Measurements from ENCODE around the gene CPLANE1.
A peak's percentile ranks its signal among the peaks of the same experiment; 100 is the strongest.
"Not testable (repeated sequence)": the region's sequence is repeated elsewhere in the genome, so short reads cannot be mapped to it uniquely, and the experiment has no call there.

CPLANE1 gene

GRCh38 chr5:37248970-37249814 lies at the start of gene CPLANE1:
CPLANE1 (minus strand) TSS chr5:37249376; CDS start chr5:37247698, 1,678 bp downstream.
- DNase-seq = peak; percentile 76

- DNase-seq = not testable (repeated sequence)
Measured at GRCh38 chr5:37296313-37296712, 47.1 kb upstream of the CPLANE1 start.

- no peak for DNase-seq
Measured at GRCh38 chr5:37283214-37283820, 34.1 kb upstream of the CPLANE1 start.

GRCh38 chr5:37275511-37275910 lies 26.3 kb upstream of the CPLANE1 start:
- no peak for DNase-seq

GRCh38 chr5:37272511-37272910 lies 23.3 kb upstream of the CPLANE1 start:
- DNase-seq = no peak

DNA sequence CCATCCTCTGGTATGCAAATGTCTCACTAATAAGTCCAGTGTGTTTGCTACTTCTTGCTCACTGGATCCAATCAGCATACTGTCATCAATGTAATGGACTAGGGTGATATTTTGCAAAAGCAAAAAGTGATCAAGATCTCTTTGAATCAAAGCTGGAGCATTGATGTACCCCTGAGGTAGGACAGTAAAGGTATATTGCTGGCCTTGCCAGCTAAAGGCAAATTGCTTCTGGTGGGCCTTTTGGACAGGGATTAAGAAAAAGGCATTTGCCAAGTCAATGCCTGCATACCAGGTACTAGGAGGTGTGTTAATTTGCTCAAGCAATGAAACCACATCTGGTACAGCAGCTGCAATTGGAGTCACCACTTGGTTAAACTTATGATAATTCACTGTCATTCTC lies 18.9 kb upstream of the CPLANE1 start:
- not testable (repeated sequence) for DNase-seq

- DNase-seq = no peak
Measured at GRCh38 chr5:37255774-37256358, 6.7 kb upstream of the CPLANE1 start.

DNA sequence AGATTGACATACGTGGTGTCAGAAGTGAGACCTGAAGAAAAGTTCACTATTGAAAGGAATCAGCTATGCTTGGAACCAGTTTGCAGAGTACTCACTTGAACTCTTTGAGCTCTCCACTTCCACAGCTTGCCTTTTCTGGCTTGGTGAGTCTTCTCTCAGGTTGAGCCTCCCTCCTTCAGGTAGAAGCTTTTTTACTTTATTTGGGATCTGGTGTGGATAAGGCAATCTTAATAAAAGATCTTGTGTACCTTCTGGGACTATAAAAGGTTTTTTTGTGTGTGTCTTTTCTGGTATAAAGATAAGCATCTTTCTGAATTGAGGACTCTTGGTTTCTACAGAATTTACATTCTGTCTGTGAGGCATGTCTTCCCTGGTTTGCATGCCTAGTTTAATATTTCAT lies 5.4 kb upstream of the CPLANE1 start:
- DNase-seq = no peak

GRCh38 chr5:37251665-37252064 lies 2.5 kb upstream of the CPLANE1 start:
- DNase-seq = no peak

DNA sequence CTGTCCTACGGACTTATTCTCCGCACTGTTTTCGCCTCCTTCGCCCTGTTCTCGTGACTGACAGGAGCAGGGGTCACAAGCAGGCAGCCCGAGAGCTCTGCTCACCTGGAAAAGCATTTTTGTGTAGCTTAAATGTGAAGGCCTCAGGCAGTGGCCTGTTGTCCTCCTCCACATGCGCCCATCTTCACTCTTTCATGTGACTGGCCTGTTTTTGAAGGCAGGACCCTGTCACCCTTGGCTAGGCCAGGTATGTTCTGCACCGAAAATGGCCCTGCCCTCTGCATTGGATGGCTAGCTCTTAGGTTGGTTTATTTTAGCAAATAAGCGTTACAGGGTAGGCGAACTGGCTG lies 614 bp upstream of the CPLANE1 start:
- no peak for DNase-seq

DNA sequence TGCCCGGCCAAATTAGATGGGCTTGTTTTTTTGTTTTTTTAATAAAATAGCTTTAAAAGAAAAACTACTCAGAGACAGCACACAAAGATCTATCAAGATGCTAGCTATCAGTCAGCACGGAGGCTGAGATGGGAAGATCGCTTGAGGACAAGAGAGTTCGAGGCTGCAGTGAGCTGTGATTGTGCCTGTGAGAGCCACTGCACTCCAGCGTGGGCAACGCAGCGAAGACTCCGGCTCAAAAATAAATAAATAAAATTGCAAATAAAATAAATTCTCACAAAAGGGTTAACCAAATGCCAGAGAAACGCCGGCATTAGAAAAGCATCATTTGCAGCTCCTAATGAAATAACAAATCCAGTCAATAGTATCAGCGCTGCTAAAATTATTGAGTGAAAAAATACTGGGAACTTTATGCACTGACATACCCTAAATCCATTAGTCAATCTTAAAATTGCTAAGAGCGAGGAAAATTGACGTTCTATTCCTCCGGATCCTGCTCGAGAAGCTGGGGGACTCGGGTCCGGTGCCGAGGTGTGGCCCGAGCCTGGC lies 681 bp downstream of the CPLANE1 start:
- peak; percentile 42 for DNase-seq

DNA sequence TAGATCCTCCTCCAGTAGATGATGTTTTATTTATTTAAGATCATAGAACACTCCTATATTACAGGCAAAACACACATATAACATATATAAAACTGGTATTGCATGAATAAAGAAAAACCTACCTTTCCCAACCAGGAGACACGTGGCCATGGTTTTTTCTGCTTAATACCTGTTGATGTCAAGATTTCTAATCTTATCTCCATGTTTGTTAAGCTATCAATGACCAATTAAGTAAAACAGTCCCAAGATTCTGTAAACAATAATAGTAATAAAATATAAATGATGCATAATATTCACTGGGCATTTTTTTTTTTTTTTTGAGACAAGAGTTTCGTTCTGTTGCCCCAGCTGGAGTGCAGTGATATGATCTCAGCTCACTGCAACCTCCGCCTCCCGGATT lies 1.7 kb downstream of the CPLANE1 start:
- DNase-seq = no peak

- DNase-seq = no peak
Measured at GRCh38 chr5:37247036-37247435, 2.1 kb downstream of the CPLANE1 start.

DNA sequence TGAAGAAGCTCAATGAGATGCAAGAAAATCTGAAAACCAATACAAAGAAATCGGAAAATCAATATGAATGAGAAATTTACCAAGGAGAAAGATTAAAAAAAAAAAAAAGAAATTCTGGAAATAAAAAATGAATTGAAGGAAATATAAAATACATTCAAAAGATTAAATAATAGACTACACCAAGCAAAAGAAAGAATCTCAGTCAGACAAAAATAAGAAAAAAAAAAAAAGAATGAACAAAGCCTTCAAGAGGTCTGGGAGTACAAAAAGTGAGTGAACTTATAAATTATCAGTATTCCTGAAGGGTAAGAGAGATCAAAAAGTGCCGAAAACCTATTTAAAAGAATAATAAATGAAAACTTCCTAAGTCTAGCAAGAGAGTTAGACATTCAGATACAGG lies 14.9 kb downstream of the CPLANE1 start:
- no peak for DNase-seq

- DNase-seq = no peak
Measured at GRCh38 chr5:37226377-37226776, 22.8 kb downstream of the CPLANE1 start.

GRCh38 chr5:37222181-37222580 lies 27.0 kb downstream of the CPLANE1 start:
- DNase-seq = no peak

DNA sequence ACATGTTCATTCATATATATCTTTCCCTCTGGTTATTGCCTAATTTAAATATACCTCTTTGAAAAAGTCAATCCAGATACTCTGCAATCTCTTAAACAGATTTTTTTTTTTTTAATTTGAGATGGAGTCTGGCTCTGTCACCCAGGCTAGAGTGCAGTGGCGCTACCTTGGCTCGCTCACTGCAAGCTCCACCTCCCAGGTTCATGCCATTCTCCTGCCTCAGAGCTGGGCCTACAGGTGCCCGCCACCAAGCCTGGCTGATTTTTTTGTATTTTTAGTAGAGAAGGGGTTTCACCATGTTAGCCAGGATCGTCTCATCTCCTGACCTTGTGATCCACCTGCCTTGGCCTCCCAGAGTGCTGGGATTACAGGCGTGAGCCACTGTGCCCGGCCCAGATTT lies 28.8 kb downstream of the CPLANE1 start:
- DNase-seq = not testable (repeated sequence)

DNA sequence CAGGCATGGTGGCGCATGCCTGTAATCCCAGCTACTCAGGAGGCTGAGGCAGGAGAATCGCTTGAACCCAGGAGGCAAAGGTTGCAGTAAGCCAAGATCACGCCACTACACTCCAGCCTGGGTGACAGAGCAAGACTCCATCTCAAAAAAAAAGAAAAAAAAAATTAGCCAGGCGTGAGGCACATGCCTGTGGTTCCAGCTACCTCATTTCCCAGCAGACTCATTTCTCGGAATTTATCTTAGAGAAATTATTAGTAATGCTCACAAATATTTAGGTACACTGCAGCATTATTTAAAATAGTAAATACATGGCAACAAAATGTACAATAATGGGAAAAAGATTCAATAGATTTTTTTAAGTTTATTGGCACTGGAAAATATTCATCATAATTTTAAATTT lies 29.8 kb downstream of the CPLANE1 start:
- DNase-seq = not testable (repeated sequence)

GRCh38 chr5:37217976-37218375 lies 31.2 kb downstream of the CPLANE1 start:
- no peak for DNase-seq

DNA sequence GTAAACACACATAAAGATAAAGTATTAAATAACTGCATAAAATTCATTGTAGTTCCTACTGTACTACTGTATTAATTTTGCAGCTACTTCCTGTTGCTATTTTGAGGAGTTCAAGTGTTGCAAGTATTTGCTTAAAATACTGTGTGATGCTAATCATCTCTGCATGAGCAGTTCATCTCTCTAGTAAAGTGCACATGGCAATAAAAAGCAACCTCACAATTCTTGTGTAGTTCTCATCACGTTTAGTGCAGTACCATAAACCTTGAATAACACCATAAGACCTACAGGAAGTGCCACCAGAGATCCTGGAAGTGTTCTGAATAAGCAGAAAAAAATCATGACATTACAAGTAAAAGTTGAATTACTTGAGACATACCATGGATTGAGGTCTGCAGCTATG lies 34.6 kb downstream of the CPLANE1 start:
- no peak for DNase-seq

- DNase-seq = no peak
Measured at GRCh38 chr5:37212096-37212495, 37.1 kb downstream of the CPLANE1 start.

- DNase-seq = no peak
Measured at GRCh38 chr5:37211661-37212060, 37.5 kb downstream of the CPLANE1 start.

DNA sequence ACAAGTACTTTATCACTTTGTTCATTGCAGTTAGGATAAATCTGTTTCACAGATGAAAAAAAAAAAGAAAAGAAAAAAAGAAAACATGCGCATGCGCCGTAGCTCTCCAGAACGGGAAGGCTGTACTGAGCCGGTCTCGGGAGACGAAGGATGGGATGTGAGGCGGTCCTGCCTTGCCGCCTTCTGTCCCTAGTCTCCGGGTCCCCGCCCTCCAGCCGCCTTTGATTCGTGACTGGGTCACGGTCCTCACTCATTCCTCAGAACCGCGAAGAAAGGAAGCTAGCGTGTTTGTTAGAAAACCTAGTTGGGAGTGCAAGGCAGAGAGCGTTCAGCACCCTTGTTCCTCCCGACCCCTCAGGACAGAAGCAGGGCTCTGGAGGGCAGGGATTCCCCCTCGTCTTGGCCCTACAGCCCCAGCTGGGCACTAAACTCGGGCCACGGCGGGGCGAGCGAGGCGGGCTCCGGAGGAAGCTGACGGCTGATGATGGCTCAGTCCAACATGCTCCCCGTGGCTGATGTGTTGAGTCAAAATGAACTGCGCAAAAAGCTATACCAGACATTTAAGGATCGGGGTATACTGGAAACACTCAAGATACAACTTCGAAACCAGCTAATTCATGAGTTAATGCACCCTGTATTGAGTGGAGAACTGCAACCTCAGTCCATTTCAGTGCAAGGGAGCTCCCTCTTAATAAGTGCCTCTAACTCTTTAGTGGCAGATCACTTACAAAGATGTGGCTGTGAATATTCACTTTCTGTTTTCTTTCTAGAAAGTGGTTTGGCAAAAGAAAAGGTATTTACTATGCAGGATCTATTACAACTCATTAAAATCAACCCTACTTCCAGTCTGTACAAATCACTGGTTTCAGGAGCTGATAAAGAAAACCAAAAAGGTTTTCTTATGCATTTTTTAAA lies 40.0 kb downstream of the CPLANE1 start:
- DNase-seq = no peak
